Activated T-cell treated with anti-CD3 and anti-CD28 coated beads, Interleukin-2, amount 50 U/mL, for 4 hours (primary cell): ENCODE data around the gene LMX1A. TPM values are rescaled to one million over a fixed set of nuclear protein-coding genes. Genes with fewer than 3 reads are reported as not detected.

ENCODE experiments used
- ATAC-seq, 2 donors: fragments of 200-7000 bp; cut with Tn5 transposase; one replicate each; pipeline ENCODE4 v1.10.0; 2021
- DNase-seq: peaks from one replicate; pipeline ENCODE4 v3.0.0-alpha.2; 2020
- H3K27me3 Mint-ChIP-seq: one replicate; pipeline ENCODE4 v1.8.0; 2021; ENCODE audit warnings: low read depth, mixed read lengths
- H3K36me3 Mint-ChIP-seq: one replicate; pipeline ENCODE4 v1.8.0; 2022; ENCODE audit warnings: mixed read lengths; ENCODE audit not compliant: insufficient read depth
- H3K4me1 Mint-ChIP-seq: one replicate; pipeline ENCODE4 v1.8.0; 2021; ENCODE audit warnings: low read depth, mixed read lengths
- H3K4me3 Mint-ChIP-seq: one replicate; pipeline ENCODE4 v1.8.0; 2021; ENCODE audit warnings: mild to moderate bottlenecking, moderate library complexity, mixed read lengths
- H3K9me3 Mint-ChIP-seq: one replicate; pipeline ENCODE4 v1.8.0; 2021; ENCODE audit warnings: mixed read lengths
- total RNA-seq, 3 donors: library from RNA; stranded (reverse); gene quantifications; one replicate each; pipeline ENCODE4 v1.2.1, GENCODE V29; 2021

LMX1A gene
- total RNA-seq, 3 donors from 2014 or later = not detected

- no peaks in the 10 kb centered on the region for H3K36me3 Mint-ChIP-seq
- no peak for DNase-seq
- H3K9me3 Mint-ChIP-seq = no peaks in the 10 kb centered on the region
- ATAC-seq = no peak
- peaks cover 17% of the 10 kb centered on the region for H3K27me3 Mint-ChIP-seq
- H3K4me3 Mint-ChIP-seq = no peak overlapping the region
- H3K4me1 Mint-ChIP-seq = no peaks in the 10 kb centered on the region
Measured at GRCh38 chr1:165217958-165218357, 138.6 kb downstream of the LMX1A start.

GRCh38 chr1:165216254-165216653, 140.3 kb downstream of the LMX1A start:
- Mint-ChIP-seq H3K9me3 (no peaks in the 10 kb centered on the region), H3K36me3 (no peaks in the 10 kb centered on the region), H3K27me3 (peaks cover 17% of the 10 kb centered on the region), H3K4me1 (no peaks in the 10 kb centered on the region), H3K4me3 (no peak overlapping the region)
- DNase-seq (no peak), ATAC-seq (no peak)

- H3K4me1 Mint-ChIP-seq = no peaks in the 10 kb centered on the region
- no peak for ATAC-seq
- DNase-seq = no peak
- no peaks in the 10 kb centered on the region for H3K9me3 Mint-ChIP-seq
- no peak overlapping the region for H3K4me3 Mint-ChIP-seq
- H3K36me3 Mint-ChIP-seq = no peaks in the 10 kb centered on the region
- H3K27me3 Mint-ChIP-seq = peaks cover 17% of the 10 kb centered on the region
Measured at GRCh38 chr1:165215676-165216075, 140.8 kb downstream of the LMX1A start.

DNA sequence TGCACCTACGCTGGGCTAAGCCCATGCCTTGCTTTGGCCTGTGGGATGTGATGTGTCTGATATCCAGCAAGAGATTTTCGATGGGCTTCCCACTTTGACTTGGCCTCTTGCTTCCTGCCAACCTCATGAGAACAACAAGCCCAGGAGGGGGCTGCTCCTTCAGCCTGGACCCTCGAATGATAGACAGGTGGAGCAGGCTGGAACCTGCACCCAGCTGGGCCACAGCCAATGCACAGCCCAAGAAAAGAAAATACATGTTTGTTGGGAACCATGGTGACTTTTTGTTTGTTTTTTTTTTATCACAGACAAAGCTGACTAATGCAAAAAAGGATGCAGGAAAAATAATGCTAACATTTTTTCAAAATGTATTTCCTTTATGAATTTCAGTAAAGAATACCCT, 144.3 kb downstream of the LMX1A start:
- H3K4me3 Mint-ChIP-seq = no peak overlapping the region
- no peaks in the 10 kb centered on the region for H3K36me3 Mint-ChIP-seq
- H3K27me3 Mint-ChIP-seq = no peaks in the 10 kb centered on the region
- no peaks in the 10 kb centered on the region for H3K4me1 Mint-ChIP-seq
- H3K9me3 Mint-ChIP-seq = no peaks in the 10 kb centered on the region
- no peak for ATAC-seq
- no peak for DNase-seq

DNA sequence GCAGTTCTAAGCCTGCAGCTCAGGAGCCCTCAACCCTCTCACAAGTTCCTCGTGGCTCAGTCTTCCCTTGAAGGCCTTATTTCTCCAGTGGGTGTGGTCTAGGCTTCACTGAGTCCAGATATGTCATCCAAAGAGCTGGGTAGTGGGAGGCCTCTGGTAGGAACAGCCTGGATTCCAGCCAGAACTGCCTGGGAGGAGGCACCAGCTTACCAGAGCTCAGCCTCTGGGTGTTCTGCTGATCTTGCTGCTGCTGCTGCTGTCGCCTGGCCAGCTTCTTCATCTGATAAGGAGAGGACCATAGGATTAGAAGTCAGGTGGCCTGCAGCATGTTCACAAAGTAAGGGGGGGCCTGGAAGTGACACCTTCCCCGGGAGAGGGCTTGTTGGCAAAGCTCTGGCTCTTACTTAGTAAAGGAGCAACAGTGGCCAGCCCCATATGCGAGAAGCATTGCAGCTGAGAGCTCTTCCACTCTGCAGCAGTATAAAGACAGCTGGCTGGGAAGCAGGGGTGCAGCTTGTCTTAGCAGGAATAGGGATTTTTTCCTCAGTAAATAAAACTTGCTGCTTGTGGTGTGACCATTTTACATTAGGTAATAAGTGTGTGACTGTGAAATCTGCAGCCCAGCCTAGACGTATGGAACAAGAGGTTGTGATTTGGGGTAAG, 148.5 kb downstream of the LMX1A start:
- no peak overlapping the region for H3K4me3 Mint-ChIP-seq
- ATAC-seq (no peak), DNase-seq (no peak)
- H3K36me3 Mint-ChIP-seq = no peaks in the 10 kb centered on the region
- H3K27me3 Mint-ChIP-seq = no peaks in the 10 kb centered on the region
- no peaks in the 10 kb centered on the region for H3K9me3 Mint-ChIP-seq
- no peaks in the 10 kb centered on the region for H3K4me1 Mint-ChIP-seq

DNA sequence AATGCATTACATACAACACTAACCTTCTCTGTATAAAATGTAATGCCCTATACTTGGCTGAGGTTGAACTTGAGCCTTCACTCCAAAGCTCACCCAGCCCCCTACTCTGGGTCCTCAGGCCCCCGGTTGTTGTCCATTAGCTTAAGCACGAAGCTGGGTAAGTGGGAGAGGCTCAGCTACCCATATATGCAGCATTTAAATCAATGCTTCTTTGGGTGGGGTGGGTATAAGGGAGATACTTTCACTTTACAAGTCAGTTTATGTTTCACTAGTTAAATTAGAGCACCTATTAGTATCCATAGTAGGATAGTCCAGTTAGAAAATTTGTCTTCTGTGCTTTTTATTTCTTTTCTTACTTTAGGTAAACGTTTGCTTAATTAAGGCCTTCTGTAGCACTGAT, 151.4 kb downstream of the LMX1A start:
- no peak for DNase-seq
- H3K4me3 Mint-ChIP-seq = no peak overlapping the region
- H3K9me3 Mint-ChIP-seq = no peaks in the 10 kb centered on the region
- H3K27me3 Mint-ChIP-seq = no peaks in the 10 kb centered on the region
- H3K4me1 Mint-ChIP-seq = no peaks in the 10 kb centered on the region
- H3K36me3 Mint-ChIP-seq = no peaks in the 10 kb centered on the region
- no peak for ATAC-seq

GRCh38 chr1:165204548-165204947, 152.0 kb downstream of the LMX1A start:
- no peak for ATAC-seq
- no peaks in the 10 kb centered on the region for H3K36me3 Mint-ChIP-seq
- no peaks in the 10 kb centered on the region for H3K4me1 Mint-ChIP-seq
- no peaks in the 10 kb centered on the region for H3K27me3 Mint-ChIP-seq
- DNase-seq = no peak
- H3K4me3 Mint-ChIP-seq = no peak overlapping the region
- no peaks in the 10 kb centered on the region for H3K9me3 Mint-ChIP-seq

DNA sequence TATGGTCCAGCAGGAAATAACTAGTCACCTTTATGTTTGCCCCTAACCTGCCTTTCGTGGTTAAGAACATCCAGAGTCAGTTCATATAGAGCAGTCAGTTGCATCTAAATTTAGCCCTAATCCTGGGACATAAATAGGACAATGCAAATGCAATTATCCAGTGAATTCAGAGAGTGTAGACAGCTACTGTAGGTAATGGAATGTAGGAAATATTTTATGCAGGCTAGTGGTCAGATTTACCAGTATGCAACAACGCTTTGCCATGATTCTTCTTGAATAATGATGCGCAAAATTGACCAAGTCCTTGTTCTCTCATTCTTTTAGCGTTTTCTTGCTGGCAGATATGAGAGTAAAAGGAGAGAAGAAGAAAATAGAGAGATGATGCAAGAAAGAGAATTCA, 165.4 kb downstream of the LMX1A start:
- ATAC-seq = no peak
- H3K27me3 Mint-ChIP-seq = peaks cover 5% of the 10 kb centered on the region
- H3K4me1 Mint-ChIP-seq = no peaks in the 10 kb centered on the region
- DNase-seq = no peak
- no peaks in the 10 kb centered on the region for H3K9me3 Mint-ChIP-seq
- H3K36me3 Mint-ChIP-seq = no peaks in the 10 kb centered on the region
- no peak overlapping the region for H3K4me3 Mint-ChIP-seq

GRCh38 chr1:165189913-165190312, 166.6 kb downstream of the LMX1A start:
- H3K9me3 Mint-ChIP-seq = no peaks in the 10 kb centered on the region
- no peaks in the 10 kb centered on the region for H3K36me3 Mint-ChIP-seq
- peaks cover 5% of the 10 kb centered on the region for H3K27me3 Mint-ChIP-seq
- H3K4me3 Mint-ChIP-seq = no peak overlapping the region
- no peak for ATAC-seq
- DNase-seq = no peak
- no peaks in the 10 kb centered on the region for H3K4me1 Mint-ChIP-seq

DNA sequence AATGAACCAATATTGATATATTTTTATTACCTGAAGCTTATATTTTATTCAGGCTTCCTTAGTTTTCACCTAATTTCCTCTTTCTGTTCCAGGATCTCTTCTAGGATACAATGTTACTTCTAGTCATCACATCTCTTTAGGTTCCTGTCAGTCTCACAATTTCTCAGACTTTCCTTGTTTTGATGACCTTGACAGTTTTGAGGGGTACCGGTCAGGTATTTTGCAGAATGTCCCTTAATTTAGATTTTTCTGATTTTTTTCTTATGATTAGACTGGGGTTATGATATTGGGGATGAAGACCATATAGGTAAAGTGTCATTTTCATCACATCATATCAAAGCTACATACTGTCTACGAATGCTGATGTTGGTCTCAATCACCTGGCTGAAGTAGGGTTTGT, 167.5 kb downstream of the LMX1A start:
- ATAC-seq = no peak
- Mint-ChIP-seq H3K9me3 (peaks cover 4% of the 10 kb centered on the region), H3K4me3 (no peak overlapping the region), H3K27me3 (peaks cover 5% of the 10 kb centered on the region), H3K4me1 (no peaks in the 10 kb centered on the region), H3K36me3 (no peaks in the 10 kb centered on the region)
- DNase-seq = no peak

DNA sequence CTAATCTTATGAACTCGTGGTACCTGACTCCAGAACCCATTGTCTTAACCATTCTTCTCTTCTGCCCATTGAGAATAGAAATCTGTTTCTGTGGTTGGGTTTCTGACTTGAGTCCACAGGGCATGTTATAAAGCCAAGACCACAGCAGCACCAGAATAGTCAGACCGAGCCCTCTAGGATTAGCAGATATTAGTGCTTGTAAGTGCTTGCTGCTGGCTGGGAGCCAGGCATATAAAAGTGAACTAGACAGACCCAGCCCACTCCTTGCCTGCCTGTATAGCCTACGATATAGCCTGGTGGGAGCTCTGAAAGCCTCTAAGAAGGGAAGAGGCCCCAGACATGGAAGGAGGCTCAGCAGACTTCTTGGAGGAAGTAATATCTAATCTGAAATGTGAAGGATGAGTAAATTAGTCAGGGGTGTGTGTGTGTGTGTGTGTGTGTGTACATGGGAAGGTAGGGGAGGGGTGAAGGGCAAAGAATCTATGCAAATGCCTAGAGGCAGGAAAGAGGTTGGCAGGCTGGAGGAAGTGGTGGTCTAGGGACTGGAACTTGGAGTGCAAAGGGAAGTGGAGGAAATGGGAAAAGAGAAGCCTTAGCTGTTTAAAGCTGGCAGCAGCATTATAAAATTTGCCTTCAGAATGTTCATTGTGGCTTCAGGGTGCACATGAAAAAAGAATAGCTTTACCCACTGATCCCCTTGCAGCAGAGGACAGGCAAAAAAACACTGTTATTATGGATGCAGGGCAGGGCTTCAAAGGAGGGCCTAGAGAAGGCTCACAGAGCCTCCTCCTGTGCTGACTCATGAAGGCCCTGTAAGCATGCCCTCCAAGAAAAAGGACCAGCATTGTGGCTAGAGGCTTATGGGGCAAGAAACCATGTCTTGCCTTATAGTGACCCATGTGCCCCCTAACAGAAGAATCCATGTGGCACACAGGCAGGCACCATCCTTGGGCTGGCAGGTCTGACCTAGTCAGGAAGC, 169.2 kb downstream of the LMX1A start:
- no peaks in the 10 kb centered on the region for H3K4me1 Mint-ChIP-seq
- ATAC-seq (no peak), DNase-seq (no peak)
- peaks cover 5% of the 10 kb centered on the region for H3K27me3 Mint-ChIP-seq
- no peak overlapping the region for H3K4me3 Mint-ChIP-seq
- peaks cover 13% of the 10 kb centered on the region for H3K9me3 Mint-ChIP-seq
- no peaks in the 10 kb centered on the region for H3K36me3 Mint-ChIP-seq

DNA sequence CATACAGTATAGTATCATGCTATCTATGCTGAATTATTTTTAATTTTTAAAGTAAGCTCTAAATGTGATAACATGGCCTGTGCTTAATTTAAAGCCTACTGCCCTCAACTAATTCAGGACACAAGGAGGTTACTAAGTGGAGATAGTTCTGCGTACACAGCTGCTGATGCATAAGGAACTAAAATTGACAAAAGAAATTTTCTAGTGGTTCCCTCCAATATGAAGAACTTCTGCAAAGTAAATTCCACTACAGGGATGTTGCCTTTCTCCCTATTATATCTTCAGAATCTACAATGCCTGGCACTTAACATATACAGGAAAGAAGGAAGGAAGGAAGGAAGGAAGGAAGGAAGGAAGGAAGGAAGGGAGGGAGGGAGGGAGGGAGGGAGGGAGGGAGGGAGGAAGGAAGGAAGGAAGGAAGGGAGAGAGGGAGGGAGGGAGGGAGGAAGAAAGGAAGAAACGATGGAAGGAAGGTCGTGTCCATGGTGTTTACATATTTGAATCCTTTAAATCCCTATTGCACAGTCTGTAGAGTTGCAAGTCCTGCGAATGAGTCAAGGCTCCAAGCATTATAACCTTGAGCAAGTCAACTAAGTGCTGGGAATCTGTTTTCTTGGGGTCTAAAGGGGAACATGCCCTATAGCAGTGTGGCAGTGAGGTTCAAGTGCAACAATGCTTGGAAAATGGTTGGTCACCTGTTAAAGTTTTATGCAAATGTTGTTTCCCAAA, 171.2 kb downstream of the LMX1A start:
- Mint-ChIP-seq H3K36me3 (no peaks in the 10 kb centered on the region), H3K27me3 (peaks cover under 1% of the 10 kb centered on the region), H3K9me3 (peaks cover 19% of the 10 kb centered on the region), H3K4me3 (no peak overlapping the region), H3K4me1 (no peaks in the 10 kb centered on the region)
- ATAC-seq = no peak
- no peak for DNase-seq

DNA sequence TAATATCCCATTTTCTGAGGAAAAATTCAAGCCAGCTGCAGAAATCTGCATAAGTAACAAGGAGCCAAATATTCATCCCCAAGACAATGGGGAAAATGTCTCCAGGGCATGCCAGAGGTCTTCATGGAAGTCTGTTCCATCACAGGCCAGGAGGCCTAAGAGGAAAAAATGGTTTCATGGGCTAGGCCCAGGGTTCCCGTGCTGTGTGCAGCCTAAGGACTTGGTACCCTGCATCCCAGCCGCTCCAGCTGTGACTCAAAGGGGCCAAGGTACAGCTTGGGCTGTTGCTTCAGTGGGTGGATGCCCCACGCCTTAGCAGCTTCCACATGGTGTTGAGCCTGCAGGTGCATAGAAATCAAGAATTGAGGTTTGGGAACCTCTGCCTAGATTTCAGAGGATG, 173.5 kb downstream of the LMX1A start:
- Mint-ChIP-seq H3K27me3 (no peaks in the 10 kb centered on the region), H3K4me1 (no peaks in the 10 kb centered on the region), H3K9me3 (peaks cover 19% of the 10 kb centered on the region), H3K4me3 (no peak overlapping the region), H3K36me3 (no peaks in the 10 kb centered on the region)
- ATAC-seq (no peak), DNase-seq (no peak)

DNA sequence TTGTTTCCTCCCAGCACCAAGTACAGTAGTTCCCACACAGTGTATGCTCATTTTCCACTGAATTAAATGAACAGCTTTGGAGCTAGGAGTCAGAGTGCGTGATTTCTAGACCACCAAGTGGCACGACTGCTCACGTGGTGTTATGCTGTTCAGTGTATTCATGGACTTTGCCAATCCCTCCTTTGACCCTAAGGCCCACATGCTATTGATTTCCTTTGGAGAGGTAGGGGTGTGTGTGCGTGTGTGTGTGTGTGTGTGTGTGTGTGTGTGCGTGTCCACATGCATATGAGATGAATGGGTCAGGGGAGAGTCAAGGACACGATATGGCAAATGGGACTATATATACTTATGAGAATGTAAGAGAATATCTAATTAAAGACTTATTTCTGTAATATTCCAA, 177.2 kb downstream of the LMX1A start:
- ATAC-seq (no peak), DNase-seq (no peak)
- H3K36me3 Mint-ChIP-seq = no peaks in the 10 kb centered on the region
- H3K27me3 Mint-ChIP-seq = no peaks in the 10 kb centered on the region
- no peak overlapping the region for H3K4me3 Mint-ChIP-seq
- H3K9me3 Mint-ChIP-seq = peaks cover 18% of the 10 kb centered on the region
- no peaks in the 10 kb centered on the region for H3K4me1 Mint-ChIP-seq
